Mesothelial cell of epicardium (in vitro differentiated cells): ENCODE data around the gene OLIG2. TPM values are rescaled to one million over a fixed set of nuclear protein-coding genes. Genes with fewer than 3 reads are reported as not detected.

ENCODE experiments used
- DNase-seq, 2 experiments: peaks; one replicate each; pipeline ENCODE4 v3.0.0; 2021; ENCODE audit warnings: low spot score in 2 of 2; ENCODE audit not compliant: unreplicated experiment in 2 of 2
- H3K27ac Mint-ChIP-seq: 2 replicates; pipeline ENCODE4 v1.8.0; 2021; ENCODE audit warnings: mixed read lengths
- H3K27me3 Mint-ChIP-seq: 2 replicates; pipeline ENCODE4 v1.8.0; 2021; ENCODE audit warnings: low read depth, mixed read lengths
- H3K36me3 Mint-ChIP-seq: 2 replicates; pipeline ENCODE4 v1.8.0; 2021; ENCODE audit warnings: mixed read lengths
- H3K4me1 Mint-ChIP-seq: 2 replicates; pipeline ENCODE4 v1.8.0; 2021; ENCODE audit warnings: mixed read lengths
- H3K4me3 Mint-ChIP-seq: 2 replicates; pipeline ENCODE4 v1.8.0; 2021; ENCODE audit warnings: mild to moderate bottlenecking, moderate library complexity, mixed read lengths
- H3K9me3 Mint-ChIP-seq: 2 replicates; pipeline ENCODE4 v1.8.0; 2021; ENCODE audit warnings: mixed read lengths
- total RNA-seq: library from RNA; stranded (reverse); gene quantifications from 3 replicates; pipeline ENCODE4 v1.2.1, GENCODE V29; 2021
- TF ChIP-seq, protein P1 (sequence below): fragments of 200-600 bp; sonication (generic); IDR thresholded peaks from one replicate; pipeline ENCODE4 v1.5.0; 2021; ENCODE audit warnings: antibody characterized with exemption; ENCODE audit not compliant: unreplicated experiment

The OLIG2 gene
- total RNA-seq, 1 donor from 2014 or later = 0.38 TPM

DNA sequence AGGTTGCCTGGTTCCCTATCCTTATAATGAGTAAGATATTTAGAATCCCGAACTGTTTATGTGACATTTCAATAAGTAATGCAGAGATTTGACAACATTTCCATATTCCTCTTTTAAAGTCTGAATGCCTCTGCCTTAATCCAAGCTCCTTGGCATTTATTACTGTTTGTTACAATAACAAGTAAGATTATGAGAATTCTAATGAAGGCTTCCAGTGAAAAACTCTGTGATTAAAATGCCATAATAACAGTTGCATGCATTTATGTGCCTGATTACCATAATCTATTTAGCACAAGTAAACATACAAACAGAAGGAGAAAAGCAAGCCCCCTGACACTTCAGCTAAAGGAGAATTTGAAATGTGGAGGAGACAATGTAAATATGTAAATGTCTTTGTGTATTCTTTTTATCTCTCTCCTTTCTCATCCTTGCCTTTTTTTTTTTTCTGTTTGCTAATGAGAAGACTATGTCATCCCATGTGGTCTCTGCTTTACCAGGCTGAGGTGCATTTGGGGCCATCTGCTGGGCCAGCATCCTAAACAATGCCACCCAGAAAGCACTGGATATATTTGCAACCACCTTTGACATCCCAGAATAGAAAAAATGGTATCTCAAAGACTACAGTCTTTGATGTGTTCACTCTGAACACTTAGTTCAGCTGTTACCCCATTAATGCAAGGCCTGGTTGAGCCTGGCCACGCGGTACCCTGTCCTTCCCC, 17.2 kb upstream of the OLIG2 start:
- no peak overlapping the region for H3K4me3 Mint-ChIP-seq
- no peaks in the 10 kb centered on the region for H3K4me1 Mint-ChIP-seq
- TF ChIP-seq, protein P1, sequence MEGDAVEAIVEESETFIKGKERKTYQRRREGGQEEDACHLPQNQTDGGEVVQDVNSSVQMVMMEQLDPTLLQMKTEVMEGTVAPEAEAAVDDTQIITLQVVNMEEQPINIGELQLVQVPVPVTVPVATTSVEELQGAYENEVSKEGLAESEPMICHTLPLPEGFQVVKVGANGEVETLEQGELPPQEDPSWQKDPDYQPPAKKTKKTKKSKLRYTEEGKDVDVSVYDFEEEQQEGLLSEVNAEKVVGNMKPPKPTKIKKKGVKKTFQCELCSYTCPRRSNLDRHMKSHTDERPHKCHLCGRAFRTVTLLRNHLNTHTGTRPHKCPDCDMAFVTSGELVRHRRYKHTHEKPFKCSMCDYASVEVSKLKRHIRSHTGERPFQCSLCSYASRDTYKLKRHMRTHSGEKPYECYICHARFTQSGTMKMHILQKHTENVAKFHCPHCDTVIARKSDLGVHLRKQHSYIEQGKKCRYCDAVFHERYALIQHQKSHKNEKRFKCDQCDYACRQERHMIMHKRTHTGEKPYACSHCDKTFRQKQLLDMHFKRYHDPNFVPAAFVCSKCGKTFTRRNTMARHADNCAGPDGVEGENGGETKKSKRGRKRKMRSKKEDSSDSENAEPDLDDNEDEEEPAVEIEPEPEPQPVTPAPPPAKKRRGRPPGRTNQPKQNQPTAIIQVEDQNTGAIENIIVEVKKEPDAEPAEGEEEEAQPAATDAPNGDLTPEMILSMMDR = no peak
- H3K27ac Mint-ChIP-seq = no peak overlapping the region
- no peaks in the 10 kb centered on the region for H3K36me3 Mint-ChIP-seq
- peaks cover 87% of the 10 kb centered on the region for H3K27me3 Mint-ChIP-seq
- H3K9me3 Mint-ChIP-seq = peaks cover 3% of the 10 kb centered on the region
- DNase-seq = no peak

DNA sequence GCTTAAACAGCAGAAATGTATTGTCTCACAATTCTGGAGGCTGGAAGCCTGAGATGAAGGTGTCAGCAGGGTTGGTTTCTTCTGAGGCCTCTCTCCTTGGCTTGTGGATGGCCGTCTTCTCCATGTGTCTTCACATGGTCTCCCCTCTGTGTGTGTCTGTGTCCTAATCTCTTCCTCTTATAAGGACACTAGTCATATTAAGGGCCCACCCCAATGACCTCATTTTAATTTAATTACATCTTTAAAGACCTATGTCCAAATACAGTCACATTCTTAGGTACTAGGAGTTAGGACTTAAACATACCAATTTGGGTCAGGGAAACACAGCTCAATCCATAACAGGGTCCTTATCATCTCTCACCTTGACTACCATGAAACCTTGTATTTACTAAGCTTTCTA, 14.8 kb upstream of the OLIG2 start:
- Mint-ChIP-seq H3K9me3 (peaks cover 3% of the 10 kb centered on the region), H3K4me1 (no peaks in the 10 kb centered on the region), H3K36me3 (no peaks in the 10 kb centered on the region), H3K4me3 (no peak overlapping the region), H3K27me3 (peaks cover 93% of the 10 kb centered on the region), H3K27ac (no peak overlapping the region)
- no peak for DNase-seq
- TF ChIP-seq, protein P1 = no peak

DNA sequence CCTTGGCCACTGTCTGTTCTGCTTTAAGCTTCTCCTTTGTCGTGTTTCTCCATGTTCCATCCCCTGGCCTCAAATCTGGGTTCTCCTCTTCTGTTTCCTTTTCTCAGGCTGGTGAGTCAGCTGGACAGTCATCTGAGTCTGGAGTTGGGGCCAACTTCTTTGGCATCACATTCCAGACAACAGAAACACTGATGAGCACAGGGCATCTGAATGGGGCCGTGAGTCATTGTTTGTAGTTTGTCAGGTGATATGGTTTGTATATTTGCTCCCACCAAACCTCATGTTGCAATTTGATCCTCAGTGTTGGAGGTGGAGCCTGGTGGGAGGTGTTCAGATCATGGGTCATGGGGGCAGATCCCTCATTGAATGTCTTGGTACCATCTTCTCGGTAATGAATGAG, 14.3 kb upstream of the OLIG2 start:
- no peaks in the 10 kb centered on the region for H3K36me3 Mint-ChIP-seq

DNA sequence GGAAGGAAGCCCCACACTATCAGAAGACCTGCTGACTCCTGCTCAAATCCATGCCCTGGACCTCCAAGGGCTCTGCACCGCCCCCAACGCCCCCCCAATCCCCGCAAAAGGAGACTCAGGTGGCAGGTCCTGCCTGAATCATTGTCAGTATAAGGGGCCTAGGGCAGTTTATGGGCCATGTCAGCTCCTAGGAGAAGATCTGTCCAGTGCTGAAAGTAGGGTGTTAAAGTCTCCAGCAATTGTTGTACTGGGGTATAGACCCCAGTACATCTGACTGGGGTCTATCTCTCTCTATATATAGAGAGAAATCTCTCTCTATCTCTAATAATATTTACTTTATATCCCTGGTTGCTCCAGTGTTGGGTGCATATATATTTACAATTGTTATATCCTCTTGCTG, 12.1 kb upstream of the OLIG2 start:
- peaks cover 3% of the 10 kb centered on the region for H3K9me3 Mint-ChIP-seq

More for the DNA sequence above, 14.3 kb upstream of the OLIG2 start:
- TF ChIP-seq, protein P1 = no peak
- no peak for DNase-seq
- Mint-ChIP-seq H3K27me3 (peaks cover 94% of the 10 kb centered on the region), H3K4me1 (no peaks in the 10 kb centered on the region), H3K27ac (no peak overlapping the region), H3K9me3 (peaks cover 3% of the 10 kb centered on the region), H3K4me3 (no peak overlapping the region)

DNA sequence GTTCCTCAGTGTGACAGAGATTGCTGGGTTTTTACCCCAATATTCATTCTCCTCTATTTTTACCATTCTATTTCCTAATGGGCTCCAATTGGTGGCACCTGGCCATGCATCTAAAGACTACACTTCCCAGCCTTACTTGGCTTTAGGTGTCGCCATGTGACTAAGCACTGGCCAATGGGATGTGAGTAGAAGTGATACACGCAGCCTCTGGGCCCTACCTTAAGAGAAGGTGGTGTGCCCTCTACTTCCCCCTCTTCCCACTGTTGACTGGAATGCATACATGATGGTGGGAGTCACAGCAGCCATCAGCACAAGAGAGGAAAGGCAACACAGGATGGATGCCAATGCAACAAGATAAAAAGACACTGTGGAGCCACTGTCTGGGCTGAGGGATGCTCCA, 11.4 kb upstream of the OLIG2 start:
- Mint-ChIP-seq H3K4me3 (no peak overlapping the region), H3K4me1 (no peaks in the 10 kb centered on the region), H3K36me3 (no peaks in the 10 kb centered on the region), H3K27ac (no peak overlapping the region), H3K9me3 (peaks cover 3% of the 10 kb centered on the region), H3K27me3 (peaks cover 95% of the 10 kb centered on the region)
- TF ChIP-seq, protein P1 = no peak
- no peak for DNase-seq

More for the DNA sequence above, 12.1 kb upstream of the OLIG2 start:
- H3K27me3 Mint-ChIP-seq = peaks cover 95% of the 10 kb centered on the region
- TF ChIP-seq, protein P1 = no peak
- no peak for DNase-seq
- no peak overlapping the region for H3K4me3 Mint-ChIP-seq
- no peaks in the 10 kb centered on the region for H3K4me1 Mint-ChIP-seq
- H3K27ac Mint-ChIP-seq = no peak overlapping the region
- H3K36me3 Mint-ChIP-seq = no peaks in the 10 kb centered on the region
